NCI-H187 (cell line): ENCODE data around the gene RLF.

Experiments used
- DNase-seq, 2 experiments: peaks; one replicate each; lab custom pipeline; 2025; lab: John Stamatoyannopoulos, UW

Gene RLF

DNA sequence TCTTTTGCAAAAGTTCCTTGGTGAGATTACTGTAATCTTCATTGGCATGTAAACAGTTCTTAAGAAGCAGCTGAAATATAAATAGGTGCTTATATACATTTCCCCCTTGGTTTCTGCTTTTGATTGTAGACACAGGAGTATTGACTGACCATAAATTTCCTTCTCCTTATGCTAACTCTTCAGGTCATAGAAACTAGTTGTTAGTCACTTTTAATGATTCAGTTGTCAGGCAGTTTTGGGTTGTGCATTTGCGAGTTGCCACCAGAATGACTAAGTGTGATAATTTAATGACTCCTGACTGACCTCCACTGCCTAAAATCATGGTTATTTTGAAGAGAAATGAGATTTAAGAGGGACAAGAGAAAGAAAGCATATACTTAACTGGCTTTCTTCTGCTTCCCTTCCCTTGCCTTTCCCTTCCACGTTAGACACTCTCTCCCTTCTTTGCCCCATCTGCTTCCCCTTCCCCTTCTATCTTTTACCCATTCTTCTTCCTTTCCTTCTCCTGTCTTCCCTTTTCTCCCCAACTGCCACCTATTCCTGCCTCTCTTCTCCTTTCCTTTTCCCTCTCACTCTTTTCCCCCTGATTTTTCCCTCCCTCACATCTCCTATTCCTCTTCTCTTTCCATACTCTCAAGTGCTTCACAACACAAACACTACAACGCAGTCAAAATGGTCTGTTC is 109.1 kb downstream of the RLF start:
- no peak for DNase-seq

- DNase-seq = no peak
These were observed 111.5 kb downstream of the RLF start for GRCh38 chr1:40272653-40273213.

DNA sequence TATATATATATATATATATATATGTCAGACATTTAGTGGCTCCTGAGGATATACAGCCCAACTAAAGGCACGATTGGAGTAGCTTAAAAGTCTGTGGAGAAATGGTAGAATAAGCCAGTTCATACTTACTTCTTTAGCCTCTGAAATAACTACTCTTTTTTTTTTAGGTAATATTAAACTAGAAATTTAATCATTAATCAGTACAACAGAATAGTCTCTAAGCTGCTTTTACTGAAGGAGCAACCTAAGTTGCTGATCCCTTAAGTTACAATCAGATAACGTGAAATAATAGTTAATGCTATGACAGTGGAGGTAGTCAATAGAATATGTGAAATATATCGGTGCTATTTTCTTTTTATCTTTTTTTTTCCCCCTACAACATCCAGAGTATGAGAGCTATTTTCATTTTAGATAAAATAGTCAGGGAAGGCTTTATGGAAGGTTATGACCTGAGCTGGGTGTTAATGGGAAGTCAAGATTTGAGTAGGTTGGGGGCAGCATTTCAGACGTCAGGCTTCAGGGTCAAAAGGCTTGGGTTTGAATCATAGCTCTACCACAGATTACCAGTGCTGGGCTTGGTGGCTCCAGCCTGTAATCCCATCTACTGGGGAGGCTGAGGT is 112.5 kb downstream of the RLF start:
- no peak for DNase-seq

GRCh38 chr1:40274331-40274730 is 113.1 kb downstream of the RLF start:
- DNase-seq = no peak

DNA sequence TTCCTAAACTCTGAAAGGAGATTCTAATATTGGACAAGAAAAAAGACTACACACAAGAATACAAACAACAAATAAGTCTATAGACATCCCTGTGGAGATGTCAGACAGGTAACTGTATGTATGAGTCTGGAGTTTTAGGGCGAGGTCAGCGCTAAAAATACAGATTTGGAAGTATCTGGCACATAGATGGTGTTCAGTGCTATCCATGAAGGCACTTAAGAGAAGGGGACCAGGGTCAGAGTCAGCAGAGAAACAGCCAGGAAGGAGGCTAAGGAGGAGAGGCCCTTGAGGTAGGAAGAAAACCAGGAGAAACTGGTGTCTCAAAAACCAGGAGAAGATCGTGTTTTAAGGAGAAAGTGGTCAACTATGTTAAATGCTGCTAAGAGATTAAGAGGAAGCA is 114.9 kb downstream of the RLF start:
- DNase-seq = no peak

DNA sequence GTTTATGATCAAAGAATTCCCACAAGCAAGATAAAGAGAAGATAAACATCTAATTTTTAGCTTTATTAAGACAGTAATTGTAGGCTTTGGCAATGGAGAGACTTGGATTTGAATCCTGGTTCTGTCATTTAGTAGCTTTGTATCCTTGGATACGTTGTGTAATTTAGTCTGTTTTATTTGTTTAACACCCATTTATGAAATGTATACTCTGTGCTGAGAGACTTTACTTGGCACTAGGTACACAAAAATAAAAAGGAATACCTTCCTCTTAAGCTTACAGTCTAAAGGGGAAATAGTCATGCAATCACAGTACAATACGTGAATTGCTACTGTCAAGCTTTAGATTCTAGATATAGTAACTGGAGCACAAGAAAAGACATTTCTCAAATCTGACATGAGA is 120.7 kb downstream of the RLF start:
- DNase-seq = no peak
